Measurements from ENCODE around the gene RIMKLB. TPM values are rescaled to one million over a fixed set of nuclear protein-coding genes. Genes with fewer than 3 reads are reported as not detected.

Gene RIMKLB
- polyA plus RNA-seq, 1 of the 3 experiments (the other 2 are of a cell fraction): 24.5 TPM

DNA sequence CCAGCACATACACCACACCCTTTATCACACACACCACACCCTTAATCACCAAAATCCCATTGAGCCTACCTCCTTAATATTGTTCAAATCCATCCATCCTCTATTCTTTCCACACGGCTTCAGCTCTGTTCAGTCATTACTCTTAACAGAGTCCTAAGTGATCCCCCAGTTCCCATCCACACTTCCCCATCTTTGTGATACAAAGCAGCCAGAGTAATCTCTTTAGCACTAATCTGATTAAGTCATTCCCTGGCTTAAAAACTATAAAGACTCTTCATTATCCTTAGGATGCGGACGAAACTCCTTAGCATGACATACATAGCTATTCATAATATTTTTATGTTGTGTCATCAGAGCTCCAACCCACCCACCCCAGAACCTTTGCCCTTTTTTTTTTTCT, 20.4 kb upstream of the RIMKLB start:
- no peaks in the 10 kb centered on the region for H3K79me2 ChIP-seq (ENCODE audit: insufficient read depth)
- no peaks in the 10 kb centered on the region for H3K9me3 ChIP-seq
- no peaks in the 10 kb centered on the region for H3K27me3 ChIP-seq (ENCODE audit: insufficient read depth)
- no peaks in the 10 kb centered on the region for H3K36me3 ChIP-seq (replicated peaks in 1 of 2; ENCODE audit: control insufficient read depth in 1 of 2, insufficient read depth in 2 of 2, low read length in 1 of 2)
- no peak for DNase-seq
- H3F3A ChIP-seq (replicated peaks; ENCODE audit: insufficient read depth): peaks cover 9% of the 10 kb centered on the region
- 41% methylated on average over 3 of the region's 3 CpGs for WGBS (ENCODE audit: low lambda C conversion rate)
- no peaks in the 10 kb centered on the region for H3K9me2 ChIP-seq
- no peak overlapping the region for H3K9ac ChIP-seq
- H3K4me3 ChIP-seq (ENCODE audit: low read depth in 2 of 2, low read length in 1 of 2): no peak overlapping the region
- H3K4me2 ChIP-seq: no peak overlapping the region
- H4K20me1 ChIP-seq (ENCODE audit: insufficient read depth): no peaks in the 10 kb centered on the region
- no peak overlapping the region for H3K27ac ChIP-seq (ENCODE audit: low read depth in 2 of 2, low read length in 1 of 2)
- H3K4me1 ChIP-seq (ENCODE audit: control insufficient read depth in 1 of 2, insufficient read depth in 2 of 2, low read depth in 1 of 2, low read length in 1 of 2): no peaks in the 10 kb centered on the region; a peak in 1 of 4 replicates
- H2AFZ ChIP-seq (ENCODE audit: low read depth): no peak overlapping the region
- TF ChIP-seq TAF1 (IDR thresholded peaks at IDR 0.05; ENCODE audit: borderline replicate concordance, low read depth, low read length): no peak
- no peak for TF ChIP-seq RCOR1 (IDR thresholded peaks at IDR 0.05; ENCODE audit: low read length)
- ChIA-PET CTCF (interaction anchor here (1.5 to 7.9 kb wide), 4 partner anchors 20 to 213 kb away, joined by 8 to 161 read pairs (median 14); partner anchors contain the start of gene A2ML1), POLR2A (no interaction called here)

DNA sequence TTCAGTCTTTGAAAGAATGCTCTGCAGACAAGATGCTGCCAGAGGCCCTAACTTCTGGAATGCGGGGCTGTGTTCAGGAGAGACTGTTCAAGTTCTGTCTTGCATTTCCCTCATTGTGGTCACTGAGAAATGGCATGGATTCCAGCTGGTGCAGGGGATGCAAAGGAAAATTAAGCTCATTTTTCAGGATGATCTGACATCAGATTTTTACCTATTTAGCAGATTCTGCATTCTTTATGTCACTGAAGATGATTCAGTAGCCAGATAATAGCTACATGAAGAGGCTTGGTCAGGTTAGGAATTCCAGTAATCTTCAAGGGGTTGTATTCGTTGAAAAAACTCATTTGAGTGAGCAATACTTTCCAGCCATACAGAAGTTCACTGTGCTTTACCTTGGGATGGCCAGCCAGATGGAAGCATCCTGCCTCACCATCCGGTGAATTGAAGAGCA, 19.1 kb upstream of the RIMKLB start:
- no peak overlapping the region for H2AFZ ChIP-seq (ENCODE audit: low read depth)
- H3K36me3 ChIP-seq (replicated peaks in 1 of 2; ENCODE audit: control insufficient read depth in 1 of 2, insufficient read depth in 2 of 2, low read length in 1 of 2): no peaks in the 10 kb centered on the region
- H3K4me1 ChIP-seq (ENCODE audit: control insufficient read depth in 1 of 2, insufficient read depth in 2 of 2, low read depth in 1 of 2, low read length in 1 of 2): no peaks in the 10 kb centered on the region; a peak in 1 of 4 replicates
- no peak overlapping the region for H3K4me2 ChIP-seq
- no peaks in the 10 kb centered on the region for H3K79me2 ChIP-seq (ENCODE audit: insufficient read depth)
- no peak overlapping the region; a peak in 1 of 4 replicates for H3K4me3 ChIP-seq (ENCODE audit: low read depth in 2 of 2, low read length in 1 of 2)
- peaks cover 9% of the 10 kb centered on the region for H3F3A ChIP-seq (replicated peaks; ENCODE audit: insufficient read depth)
- DNase-seq: no peak
- H3K27ac ChIP-seq (ENCODE audit: low read depth in 2 of 2, low read length in 1 of 2): no peak overlapping the region
- ChIA-PET CTCF (interaction anchor here (1.1 to 7.9 kb wide), 6 partner anchors 10 to 371 kb away, joined by 3 to 161 read pairs (median 6); partner anchors contain the start of gene A2ML1), POLR2A (interaction anchor here (0.9 kb wide), 1 partner anchor 212 kb away, joined by 4 read pairs; no protein-coding TSS in a partner anchor)
- no peak overlapping the region for H3K9ac ChIP-seq
- H3K9me2 ChIP-seq: no peaks in the 10 kb centered on the region
- 48% methylated on average over 3 of the region's 3 CpGs for WGBS (ENCODE audit: low lambda C conversion rate)
- H4K20me1 ChIP-seq (ENCODE audit: insufficient read depth): no peaks in the 10 kb centered on the region
- no peaks in the 10 kb centered on the region for H3K9me3 ChIP-seq
- no peaks in the 10 kb centered on the region for H3K27me3 ChIP-seq (ENCODE audit: insufficient read depth)
- no peak for TF ChIP-seq TAF1 (IDR thresholded peaks at IDR 0.05; ENCODE audit: borderline replicate concordance, low read depth, low read length)
- TF ChIP-seq, protein P1, sequence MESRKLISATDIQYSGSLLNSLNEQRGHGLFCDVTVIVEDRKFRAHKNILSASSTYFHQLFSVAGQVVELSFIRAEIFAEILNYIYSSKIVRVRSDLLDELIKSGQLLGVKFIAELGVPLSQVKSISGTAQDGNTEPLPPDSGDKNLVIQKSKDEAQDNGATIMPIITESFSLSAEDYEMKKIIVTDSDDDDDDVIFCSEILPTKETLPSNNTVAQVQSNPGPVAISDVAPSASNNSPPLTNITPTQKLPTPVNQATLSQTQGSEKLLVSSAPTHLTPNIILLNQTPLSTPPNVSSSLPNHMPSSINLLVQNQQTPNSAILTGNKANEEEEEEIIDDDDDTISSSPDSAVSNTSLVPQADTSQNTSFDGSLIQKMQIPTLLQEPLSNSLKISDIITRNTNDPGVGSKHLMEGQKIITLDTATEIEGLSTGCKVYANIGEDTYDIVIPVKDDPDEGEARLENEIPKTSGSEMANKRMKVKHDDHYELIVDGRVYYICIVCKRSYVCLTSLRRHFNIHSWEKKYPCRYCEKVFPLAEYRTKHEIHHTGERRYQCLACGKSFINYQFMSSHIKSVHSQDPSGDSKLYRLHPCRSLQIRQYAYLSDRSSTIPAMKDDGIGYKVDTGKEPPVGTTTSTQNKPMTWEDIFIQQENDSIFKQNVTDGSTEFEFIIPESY (IDR thresholded peaks at IDR 0.05; ENCODE audit: borderline replicate concordance, low read depth): no peak
- no peak for TF ChIP-seq YY1 (IDR thresholded peaks at IDR 0.05; ENCODE audit: low read depth)
- 0 out of 2 replicates have a peak, but pooled peaks have one; percentile 17 for TF ChIP-seq SIN3A (IDR thresholded peaks at IDR 0.05; ENCODE audit: borderline replicate concordance, low read depth, low read length)
- 0 out of 2 replicates have a peak, but pooled peaks have one; percentile 35 for TF ChIP-seq FOSL2 (IDR thresholded peaks at IDR 0.05; ENCODE audit: borderline replicate concordance, low read depth)
- TF ChIP-seq EP300 (IDR thresholded peaks at IDR 0.05; ENCODE audit: borderline replicate concordance in 1 of 2, low read depth in 1 of 2, low read length in 1 of 2): peak in 1 of 2 experiments; percentile 73; a peak in 1 of 4 replicates
- TF ChIP-seq RCOR1 (IDR thresholded peaks at IDR 0.05; ENCODE audit: low read length): no peak
- TF ChIP-seq, protein P2, sequence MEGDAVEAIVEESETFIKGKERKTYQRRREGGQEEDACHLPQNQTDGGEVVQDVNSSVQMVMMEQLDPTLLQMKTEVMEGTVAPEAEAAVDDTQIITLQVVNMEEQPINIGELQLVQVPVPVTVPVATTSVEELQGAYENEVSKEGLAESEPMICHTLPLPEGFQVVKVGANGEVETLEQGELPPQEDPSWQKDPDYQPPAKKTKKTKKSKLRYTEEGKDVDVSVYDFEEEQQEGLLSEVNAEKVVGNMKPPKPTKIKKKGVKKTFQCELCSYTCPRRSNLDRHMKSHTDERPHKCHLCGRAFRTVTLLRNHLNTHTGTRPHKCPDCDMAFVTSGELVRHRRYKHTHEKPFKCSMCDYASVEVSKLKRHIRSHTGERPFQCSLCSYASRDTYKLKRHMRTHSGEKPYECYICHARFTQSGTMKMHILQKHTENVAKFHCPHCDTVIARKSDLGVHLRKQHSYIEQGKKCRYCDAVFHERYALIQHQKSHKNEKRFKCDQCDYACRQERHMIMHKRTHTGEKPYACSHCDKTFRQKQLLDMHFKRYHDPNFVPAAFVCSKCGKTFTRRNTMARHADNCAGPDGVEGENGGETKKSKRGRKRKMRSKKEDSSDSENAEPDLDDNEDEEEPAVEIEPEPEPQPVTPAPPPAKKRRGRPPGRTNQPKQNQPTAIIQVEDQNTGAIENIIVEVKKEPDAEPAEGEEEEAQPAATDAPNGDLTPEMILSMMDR (IDR thresholded peaks at IDR 0.05): no peak
- TF ChIP-seq, protein P3, sequence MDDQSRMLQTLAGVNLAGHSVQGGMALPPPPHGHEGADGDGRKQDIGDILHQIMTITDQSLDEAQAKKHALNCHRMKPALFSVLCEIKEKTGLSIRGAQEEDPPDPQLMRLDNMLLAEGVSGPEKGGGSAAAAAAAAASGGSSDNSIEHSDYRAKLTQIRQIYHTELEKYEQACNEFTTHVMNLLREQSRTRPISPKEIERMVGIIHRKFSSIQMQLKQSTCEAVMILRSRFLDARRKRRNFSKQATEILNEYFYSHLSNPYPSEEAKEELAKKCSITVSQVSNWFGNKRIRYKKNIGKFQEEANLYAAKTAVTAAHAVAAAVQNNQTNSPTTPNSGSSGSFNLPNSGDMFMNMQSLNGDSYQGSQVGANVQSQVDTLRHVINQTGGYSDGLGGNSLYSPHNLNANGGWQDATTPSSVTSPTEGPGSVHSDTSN (IDR thresholded peaks at IDR 0.05): peak; percentile 94
- no peak for TF ChIP-seq RAD21 (IDR thresholded peaks at IDR 0.05; ENCODE audit: low read length)
- TF ChIP-seq SMC3 (IDR thresholded peaks at IDR 0.05; ENCODE audit: low read depth, low read length): no peak
- TF ChIP-seq FOXJ3 (CRISPR knock-in tag; IDR thresholded peaks at IDR 0.05): no peak
- TF ChIP-seq EZH2phosphoT487 (IDR thresholded peaks at IDR 0.05; ENCODE audit: borderline replicate concordance, low read depth): no peak
- no peak for TF ChIP-seq MEF2A (IDR thresholded peaks at IDR 0.05; ENCODE audit: borderline replicate concordance, low read depth)
- TF ChIP-seq MXI1 (IDR thresholded peaks at IDR 0.05; ENCODE audit: low read depth, low read length): no peak
- peak; percentile 63 for TF ChIP-seq JUND (IDR thresholded peaks at IDR 0.05)
- peak; percentile 79 for TF ChIP-seq TEAD4 (IDR thresholded peaks at IDR 0.05; ENCODE audit: borderline replicate concordance, insufficient read depth)
- no peak for TF ChIP-seq CHD2 (IDR thresholded peaks at IDR 0.05; ENCODE audit: low read length, partially characterized antibody)
- TF ChIP-seq, protein P4, sequence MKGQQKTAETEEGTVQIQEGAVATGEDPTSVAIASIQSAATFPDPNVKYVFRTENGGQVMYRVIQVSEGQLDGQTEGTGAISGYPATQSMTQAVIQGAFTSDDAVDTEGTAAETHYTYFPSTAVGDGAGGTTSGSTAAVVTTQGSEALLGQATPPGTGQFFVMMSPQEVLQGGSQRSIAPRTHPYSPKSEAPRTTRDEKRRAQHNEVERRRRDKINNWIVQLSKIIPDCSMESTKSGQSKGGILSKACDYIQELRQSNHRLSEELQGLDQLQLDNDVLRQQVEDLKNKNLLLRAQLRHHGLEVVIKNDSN (IDR thresholded peaks at IDR 0.05; ENCODE audit: borderline replicate concordance, low read depth): no peak
- TF ChIP-seq, protein P5, sequence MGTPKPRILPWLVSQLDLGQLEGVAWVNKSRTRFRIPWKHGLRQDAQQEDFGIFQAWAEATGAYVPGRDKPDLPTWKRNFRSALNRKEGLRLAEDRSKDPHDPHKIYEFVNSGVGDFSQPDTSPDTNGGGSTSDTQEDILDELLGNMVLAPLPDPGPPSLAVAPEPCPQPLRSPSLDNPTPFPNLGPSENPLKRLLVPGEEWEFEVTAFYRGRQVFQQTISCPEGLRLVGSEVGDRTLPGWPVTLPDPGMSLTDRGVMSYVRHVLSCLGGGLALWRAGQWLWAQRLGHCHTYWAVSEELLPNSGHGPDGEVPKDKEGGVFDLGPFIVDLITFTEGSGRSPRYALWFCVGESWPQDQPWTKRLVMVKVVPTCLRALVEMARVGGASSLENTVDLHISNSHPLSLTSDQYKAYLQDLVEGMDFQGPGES (IDR thresholded peaks at IDR 0.05; ENCODE audit: low read depth, low read length): no peak
